GM21367 (cell line): ENCODE data around the gene VPS37C.
"Not testable (repeated sequence)": the region's sequence is repeated elsewhere in the genome, so short reads cannot be mapped to it uniquely, and the experiment has no call there.

Source experiments
- ATAC-seq: cut with Tn5 transposase; IDR thresholded peaks from one replicate; pipeline ENCODE4 v1.9.1; 2021; ENCODE audit not compliant: unreplicated experiment

VPS37C gene

DNA sequence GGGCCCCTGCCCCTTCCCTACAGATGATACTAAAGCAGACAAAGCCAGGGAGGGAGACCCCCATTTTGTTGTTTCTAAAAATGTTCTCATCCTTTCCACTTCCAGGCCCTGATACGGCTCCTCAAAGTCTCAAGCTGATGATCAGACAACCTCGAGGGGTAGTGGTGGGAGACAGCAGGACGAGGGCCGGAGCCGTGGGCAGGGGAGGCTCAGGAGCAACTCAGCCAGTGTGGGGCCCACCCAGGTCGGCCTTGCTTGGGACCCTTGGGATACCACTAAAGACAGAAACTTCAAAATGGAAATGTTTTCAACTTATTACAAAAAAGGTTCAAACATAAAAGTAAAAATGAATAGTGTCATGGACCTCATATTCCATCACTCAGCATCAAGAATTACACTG lies 15.2 kb upstream of the VPS37C start:
- no peak for ATAC-seq

DNA sequence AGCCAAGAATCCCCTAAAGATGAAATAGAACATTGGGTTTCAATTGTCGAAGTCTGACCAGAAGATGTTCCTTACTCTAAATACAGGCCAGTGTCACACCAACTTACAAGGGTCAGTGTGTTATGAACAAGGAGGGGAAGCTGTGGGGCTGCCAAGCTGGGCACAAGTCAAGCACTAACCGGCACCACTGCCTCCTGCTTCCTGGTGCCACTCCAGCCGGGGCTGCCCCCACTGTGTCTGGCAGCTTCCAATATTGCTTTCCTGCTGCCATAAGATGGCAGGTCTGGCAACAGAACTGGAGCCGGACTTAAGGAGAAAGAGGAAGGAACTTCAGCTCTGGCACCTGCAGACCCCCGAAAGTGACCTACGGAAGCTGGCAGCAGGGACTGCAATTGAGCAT lies 13.7 kb upstream of the VPS37C start:
- no peak for ATAC-seq

DNA sequence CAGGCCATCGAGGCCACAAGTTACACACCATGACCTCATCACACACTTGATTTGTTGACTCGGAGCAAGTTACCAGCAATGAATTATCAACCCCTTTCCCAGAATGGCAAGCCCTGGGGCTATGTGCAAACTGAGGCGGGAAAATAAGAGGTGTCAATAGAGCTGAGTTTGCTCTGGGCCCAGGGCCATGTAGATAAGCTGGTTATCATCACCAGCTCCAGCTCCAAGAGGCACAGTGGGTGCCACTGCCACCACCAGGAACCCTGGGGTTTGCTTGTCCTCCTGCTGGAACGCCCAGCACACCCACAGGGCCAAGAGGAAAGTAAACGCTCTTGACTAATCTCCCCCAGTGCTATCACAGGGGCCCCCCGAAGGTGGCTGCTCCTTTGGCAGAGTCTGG lies 13.0 kb upstream of the VPS37C start:
- no peak for ATAC-seq

DNA sequence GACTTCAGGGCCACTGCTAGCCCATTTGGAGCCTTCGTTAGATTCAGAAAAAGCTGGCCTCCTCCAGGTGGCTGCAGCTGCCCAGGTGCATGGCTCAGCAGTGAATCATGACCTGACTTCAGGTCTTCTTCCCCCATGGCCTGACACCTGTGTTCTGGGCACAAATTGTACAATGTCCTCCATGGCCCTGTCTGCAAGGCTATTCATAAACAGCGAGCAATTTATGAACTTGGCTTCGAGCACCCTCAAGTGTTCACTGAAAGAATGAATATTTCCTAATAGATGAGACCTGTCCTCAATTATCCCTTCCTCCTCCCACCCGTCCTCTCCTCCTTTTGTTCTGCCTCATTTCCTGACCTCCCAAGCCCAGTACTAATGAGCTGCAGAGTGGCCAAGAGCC lies 12.2 kb upstream of the VPS37C start:
- ATAC-seq, result no peak

DNA sequence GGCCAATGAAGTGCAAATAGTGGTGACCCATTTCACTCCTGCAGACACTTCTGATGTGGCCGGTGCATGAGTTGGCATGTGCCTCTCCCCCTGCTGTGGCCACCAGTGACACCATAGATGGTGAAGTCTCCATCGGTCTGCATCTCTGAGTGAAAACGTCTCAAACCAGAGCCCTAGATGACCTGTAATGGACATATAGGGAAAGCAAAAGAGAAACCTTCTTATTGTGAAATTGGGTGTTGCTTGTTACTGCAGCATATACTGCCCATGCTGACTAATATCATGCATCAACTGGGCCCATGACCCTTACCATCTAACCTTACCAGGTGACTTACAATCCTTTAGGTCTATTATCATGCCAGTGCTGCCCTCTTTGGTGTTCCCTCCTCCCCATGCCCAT lies 11.7 kb upstream of the VPS37C start:
- ATAC-seq, result no peak

DNA sequence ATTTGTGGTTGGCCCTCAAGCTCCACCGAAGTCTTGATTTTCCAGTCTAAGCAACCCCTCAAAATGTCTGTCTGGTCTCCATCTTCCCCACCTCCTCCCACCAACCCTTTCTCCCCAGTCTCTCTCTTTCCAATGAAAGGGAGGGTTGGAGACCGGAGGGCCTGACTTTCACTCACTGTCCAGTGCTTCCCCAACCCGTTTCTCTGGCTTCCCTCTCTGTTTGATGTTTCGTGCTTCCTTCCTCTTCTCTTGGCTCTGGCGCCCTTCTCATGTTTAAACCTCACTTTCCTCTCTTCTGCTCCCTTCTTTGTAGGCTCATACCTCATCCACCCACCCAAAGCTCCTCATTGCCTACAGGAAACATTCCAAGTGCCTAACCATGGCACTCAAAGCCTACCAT lies 11.1 kb upstream of the VPS37C start:
- ATAC-seq, result no peak

DNA sequence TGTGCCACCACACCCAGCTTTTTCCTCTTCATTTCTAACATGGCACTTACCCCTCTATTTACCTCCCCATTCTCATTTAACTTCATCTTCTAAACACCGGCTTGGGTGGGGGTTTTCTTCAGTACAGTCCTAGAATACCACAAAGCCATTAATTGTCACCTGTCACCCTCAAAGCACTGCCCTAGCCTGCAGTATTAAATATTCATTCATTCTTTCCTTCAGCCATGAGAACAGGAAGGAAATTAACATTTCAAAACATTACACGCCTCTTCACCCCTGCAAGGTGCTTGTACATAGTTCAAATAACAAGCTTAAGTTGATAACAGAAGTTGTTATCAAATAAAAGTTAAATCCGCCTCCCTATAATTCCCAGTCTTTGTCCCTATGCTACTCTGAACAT lies 10.7 kb upstream of the VPS37C start:
- ATAC-seq, result no peak

DNA sequence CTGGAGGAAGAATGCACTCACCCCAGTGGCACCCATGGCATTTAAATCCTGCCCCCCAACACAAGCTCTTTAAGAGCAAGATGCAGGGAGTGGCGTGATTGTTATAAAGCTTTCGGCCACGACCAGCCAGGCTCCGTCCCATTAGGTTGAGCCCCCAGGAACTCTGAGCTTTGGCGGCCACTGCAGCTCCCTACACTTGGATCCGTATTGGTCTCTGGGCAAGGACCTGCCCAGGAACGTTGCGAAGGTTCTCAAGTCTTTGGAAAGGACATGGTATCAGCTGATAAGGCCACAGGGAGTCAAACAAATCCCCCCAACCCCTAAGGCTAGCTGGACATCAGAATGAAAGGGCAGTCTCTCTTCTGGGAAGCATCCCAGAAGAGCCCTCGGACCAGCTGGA lies 9.3 kb upstream of the VPS37C start:
- ATAC-seq, result no peak

DNA sequence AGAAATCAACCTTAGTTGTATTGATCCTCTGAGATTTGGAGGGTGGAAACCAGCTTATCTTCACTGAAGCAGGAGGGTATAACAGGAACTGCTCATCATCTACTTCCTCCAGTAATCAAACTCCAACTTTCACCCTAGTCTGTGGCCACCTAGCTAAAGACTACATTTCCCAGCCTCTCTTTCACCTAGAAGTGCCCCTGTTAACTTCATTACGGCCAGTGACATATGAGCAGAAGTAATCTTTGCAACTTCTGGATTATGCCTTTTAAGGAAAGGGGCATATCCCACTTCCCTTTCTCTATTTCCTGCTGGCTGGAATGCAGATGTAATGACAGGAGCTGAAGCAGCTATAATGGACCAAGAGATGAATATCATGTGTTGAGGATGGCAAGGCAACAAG lies 7.6 kb upstream of the VPS37C start:
- no peak for ATAC-seq

DNA sequence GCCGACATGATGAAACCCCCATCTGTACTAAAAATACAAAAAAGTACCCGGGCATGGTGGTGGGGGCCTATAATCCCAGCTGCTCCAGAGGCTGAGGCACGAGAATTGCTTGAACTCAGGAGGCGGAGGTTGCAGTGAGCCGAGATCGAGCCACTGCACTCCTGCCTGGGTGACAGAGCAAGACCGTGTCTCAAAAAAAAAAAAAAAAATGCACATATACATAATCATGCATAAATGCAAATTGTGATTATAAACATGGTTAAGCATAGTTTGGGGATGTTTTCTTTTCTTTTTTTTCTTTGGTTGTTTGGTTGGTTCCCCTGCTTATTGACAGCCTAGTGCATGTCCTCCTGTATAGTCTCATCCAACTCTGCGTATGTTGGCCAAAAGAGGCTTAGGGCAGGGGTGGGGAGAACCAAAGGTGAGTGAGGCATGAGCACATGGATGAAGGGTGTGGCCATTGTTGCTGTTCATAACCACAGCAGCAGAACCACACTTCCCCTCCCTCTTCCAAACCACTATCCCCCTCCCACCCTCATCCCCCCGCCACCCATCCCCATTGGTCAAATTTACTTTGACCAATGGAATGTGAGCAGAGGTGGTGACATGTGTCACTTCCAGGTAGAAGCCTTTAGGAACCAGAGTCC lies 6.9 kb upstream of the VPS37C start:
- ATAC-seq, result no peak

DNA sequence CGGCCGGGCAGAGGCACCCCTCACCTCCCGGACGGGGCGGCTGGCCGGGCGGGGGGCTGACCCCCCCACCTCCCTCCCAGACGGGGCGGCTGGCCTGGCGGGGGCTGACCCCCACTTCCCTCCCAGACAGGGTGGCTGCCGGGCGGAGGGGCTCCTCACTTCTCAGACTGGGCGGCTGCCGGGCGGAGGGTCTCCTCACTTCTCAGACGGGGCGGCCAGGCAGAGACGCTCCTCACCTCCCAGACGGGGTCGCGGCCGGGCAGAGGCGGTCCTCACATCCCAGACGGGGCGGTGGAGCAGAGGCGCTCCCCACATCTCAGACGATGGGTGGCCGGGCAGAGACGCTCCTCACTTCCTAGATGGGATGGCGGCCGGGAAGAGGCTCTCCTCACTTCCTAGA lies 5.1 kb upstream of the VPS37C start:
- ATAC-seq, result not testable (repeated sequence)

DNA sequence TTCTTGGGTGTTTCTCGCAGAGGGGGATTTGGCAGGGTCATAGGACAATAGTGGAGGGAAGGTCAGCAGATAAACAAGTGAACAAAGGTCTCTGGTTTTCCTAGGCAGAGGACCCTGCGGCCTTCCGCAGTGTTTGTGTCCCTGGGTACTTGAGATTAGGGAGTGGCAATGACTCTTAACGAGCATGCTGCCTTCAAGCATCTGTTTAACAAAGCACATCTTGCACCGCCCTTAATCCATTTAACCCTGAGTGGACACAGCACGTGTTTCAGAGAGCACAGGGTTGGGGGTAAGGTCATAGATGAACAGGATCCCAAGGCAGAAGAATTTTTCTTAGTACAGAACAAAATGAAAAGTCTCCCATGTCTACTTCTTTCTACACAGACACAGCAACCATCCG lies 4.6 kb upstream of the VPS37C start:
- ATAC-seq, result not testable (repeated sequence)

DNA sequence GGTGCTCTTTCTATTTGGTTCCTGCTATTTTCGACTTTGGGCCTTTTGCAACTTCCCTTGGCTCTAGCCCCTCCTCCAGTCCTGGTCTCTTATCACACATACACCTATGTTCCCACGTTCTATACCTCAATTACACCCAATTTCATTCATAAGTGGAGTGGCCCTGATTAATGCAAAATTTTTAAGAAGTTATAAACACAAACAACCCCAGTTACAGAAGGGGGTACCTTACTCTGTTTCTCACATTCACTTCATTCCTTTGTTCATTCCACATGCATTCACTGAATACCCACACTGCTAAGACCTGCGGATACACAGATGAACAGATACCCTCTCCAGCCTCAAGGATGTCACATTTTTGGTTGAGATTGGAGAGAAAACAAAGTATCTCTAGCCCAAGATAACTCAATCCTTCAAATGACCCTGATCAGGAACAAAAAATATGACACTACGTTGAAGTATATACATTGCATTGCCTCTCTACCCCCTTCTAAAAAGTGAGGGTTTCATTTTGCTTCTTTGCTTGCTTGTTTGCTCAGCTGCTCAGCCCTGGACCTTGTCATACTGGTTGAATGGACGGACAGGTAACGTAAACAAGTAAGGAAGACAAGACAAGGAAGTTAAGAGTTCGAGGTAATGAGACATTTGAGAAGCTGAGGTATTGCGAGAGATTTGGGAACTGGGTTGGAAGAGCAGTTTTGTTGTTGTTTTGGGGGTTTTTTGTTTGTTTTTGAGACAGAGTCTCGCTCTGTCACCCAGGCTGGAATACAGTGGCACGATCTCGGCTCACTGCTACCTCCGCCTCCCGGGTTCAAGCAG lies 3.6 kb upstream of the VPS37C start:
- ATAC-seq, result no peak

DNA sequence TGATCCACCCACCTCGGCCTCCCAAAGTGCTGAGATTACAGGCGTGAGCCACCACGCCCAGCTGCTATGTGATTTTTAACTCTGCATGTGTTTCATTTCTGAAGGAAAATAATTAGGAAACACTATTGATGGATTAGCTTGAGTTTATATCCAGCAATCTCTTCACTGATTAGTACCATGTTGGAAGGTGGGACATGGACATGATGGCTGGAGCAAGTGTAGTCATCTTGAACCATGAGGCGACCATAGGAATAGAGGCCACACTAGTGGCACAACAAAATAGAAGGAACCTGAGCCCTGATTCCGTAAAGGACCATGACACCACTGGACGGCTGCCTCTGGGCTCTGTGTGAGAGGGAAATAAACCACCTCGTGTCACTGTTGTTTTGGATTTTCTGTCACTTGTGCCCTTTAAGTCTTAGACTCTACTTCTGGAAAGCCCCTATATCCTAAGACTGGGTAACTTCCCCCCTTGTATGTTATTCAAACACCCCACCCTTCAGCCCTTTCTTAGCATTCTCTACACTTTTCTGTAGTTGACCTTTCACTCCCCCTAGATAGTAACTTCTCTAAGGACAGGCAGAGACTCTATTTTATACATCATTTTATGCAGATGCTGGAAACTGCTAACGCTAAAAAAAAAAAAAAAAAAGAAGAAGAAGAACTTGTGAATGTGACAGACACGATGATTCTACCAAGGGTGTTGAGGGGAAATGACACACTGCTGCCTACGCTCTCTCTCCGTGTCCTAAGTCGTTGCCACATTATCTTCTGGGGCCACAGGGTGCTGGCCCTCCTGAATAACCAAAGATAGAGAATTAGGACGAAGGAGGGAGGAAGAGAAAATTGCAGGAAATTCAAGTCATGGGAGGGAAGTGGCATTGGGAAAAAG lies 2.7 kb upstream of the VPS37C start:
- ATAC-seq, result no peak

DNA sequence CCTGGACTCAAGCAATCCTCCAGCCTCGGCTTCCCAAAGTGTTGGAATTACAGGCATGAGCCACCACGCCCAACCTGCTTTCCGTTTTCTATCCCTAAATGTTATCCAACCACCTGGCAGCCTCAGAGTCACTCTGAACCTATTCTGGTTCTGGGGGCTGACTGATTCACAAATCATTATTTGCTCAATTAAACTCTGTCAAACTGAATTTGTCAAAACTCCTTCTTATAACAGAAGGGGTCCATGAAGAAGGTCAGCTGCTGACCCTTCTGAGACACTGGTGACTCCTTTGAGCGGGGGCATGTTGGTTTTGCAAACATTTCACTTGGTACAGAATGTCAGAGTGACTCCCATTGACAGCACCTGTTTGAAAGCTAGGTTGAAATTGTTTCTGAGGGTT lies 1.8 kb upstream of the VPS37C start:
- ATAC-seq, result no peak

DNA sequence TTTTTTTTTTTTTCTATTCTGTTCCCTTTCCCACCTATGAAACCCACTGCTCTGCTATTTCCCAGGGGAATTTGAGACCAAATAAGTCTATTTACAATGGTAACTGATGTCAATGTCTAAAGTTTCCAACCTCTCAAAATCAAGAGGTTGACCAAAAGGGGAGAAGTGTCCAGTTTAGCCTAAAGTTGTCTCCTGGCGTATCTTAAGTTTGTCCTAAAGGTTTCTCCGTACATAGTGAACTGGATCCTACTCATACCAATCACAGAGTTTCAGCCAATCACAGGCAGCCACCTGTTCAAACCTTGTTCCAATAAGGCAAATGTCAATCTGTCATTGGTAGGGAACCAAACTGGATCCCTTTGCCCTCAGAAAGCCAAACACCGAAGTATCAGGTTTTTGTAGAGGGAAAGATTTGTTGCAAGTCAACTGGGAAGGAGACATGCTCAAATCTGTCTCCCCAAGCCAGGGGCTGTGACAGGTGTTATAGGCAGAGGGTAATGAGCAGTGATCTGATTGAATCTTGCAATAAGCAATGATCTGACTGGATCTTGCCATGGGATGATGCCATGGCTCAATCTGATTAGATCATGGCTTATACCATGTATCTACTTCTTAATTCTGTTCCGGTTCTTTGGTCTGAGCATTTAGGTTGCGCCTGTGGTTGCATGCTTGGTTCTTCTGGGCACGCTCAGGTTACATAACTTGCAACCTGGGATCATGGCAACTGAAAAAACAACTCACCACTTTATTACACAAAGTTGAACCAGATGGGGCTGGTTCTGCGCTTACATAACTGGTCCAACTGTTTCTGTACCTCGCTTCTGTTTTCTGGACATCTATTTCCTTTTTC lies 1.1 kb upstream of the VPS37C start:
- ATAC-seq, result no peak

DNA sequence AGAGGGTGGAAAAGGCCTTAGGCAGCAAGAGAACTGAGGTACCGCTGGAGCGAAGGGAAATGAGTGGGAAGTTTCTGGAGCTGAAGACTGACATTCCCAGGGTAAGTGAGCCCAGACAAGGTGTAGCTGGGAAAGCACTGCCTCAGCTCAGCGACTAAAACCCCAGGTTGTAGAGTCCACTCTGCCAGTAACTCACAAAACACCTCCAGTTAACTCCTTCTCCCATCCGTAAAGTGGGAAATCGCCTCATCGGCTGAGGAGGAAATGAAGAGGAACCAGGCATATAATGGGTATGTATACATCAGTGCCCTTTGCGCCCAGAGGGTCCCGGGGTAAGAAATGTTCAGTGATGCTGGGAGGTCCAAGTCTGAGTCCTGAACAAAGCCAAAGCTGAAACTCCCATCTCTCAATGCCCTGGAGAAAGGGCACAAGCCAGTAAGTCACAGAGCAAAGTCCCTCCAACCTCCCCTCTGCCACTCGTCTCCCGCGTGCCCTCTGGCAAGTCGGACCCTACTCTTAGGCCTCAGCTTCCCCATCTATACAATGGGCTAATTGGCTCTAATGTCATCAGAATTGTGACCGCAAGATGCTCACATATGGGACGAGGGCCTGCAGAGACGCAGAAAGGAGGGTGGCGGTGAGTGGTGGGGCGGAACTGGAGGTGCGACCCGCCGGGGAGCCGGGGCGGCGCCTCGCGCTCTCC lies 588 bp downstream of the VPS37C start:
- ATAC-seq, result no peak

DNA sequence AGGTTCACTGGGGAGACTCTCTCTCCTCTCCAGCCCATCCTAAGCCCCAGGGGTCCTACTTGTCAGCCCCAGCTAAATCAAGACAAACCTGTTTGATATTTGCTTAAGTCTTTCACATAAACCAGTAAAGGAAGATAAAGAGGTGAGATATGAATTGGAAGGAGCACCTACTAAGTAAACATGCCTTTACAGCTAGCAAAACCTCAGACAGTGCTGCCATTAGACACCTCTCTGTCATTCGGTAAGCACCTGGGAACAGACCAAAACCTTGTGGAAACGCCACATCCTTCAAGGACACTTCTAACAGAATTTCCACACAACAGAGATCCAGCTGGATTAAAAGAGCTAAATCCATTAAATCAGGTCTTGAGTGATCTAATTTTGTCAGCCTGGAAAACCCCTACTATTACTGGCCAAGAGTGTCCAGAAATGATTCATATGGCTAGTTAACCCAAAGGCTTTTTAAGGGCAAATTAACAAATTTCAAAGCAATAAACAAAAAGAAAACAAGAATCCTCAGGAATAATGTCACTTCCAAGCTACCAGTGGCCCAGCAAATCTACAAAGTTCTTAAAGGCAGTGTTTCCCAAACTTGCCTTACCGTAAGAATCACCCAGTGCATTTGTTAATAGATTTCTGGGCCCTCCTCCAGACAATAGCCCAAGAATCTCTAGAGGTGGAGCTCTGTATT lies 2.4 kb downstream of the VPS37C start:
- no peak for ATAC-seq

DNA sequence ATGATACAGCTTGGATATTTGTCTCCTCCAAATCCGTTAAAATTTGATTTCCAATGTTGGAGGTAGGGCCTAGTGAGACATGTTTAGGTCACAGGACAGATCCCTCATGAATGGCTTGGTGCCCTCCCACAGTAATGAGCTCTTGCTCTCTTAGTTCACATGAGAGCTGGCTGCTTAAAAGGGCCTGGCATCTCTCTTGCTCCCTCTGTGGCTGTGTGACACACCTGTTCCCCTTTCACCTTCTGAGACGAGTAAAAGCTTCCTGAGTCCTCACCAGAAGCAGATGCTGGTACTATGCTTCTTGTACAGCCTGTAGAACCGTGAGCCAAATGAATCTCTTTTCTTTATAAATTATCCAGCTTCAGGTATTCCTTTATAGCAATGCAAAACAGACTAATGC lies 3.5 kb downstream of the VPS37C start:
- no peak for ATAC-seq

DNA sequence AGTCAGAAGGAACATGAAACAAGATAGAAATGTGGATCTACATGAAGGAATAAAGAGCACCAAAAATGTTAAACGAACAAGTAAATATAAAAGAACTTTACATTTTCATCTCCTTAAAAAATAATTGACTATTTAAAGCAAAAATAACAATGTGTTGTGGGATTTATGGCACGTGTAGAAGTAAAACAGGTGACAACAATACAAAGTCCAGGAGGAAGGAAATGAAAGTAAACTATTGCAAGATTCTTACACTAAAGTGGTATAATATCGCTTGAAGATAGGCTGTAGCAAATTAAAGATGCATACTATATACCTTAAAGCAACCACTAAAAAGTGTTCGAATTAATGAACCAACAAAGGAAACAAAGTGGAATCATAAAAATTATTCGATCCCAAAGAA lies 5.5 kb downstream of the VPS37C start:
- ATAC-seq, result no peak
